ENCODE measurements around the gene TNMD.

DNA sequence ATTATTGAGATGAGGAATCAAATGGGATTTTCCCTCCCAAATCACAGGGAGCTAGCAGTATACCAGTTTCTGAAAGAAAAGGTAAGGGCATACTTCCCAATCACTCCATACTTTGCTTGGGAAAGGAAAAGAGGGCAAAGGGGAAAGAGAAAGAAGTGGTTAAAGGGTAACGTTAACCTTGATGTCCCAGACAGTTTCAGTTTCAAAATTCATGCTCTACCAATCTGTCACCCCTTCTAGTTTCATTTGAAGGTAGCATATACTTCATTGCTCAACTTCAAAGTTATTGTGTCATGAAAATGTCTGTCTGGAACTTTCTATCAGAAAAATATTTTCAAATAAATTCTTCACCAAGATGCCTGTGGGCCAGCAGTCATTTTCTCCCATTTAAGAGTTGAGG is 16.0 kb downstream of the TNMD start:
- TF ChIP-seq, protein P1, sequence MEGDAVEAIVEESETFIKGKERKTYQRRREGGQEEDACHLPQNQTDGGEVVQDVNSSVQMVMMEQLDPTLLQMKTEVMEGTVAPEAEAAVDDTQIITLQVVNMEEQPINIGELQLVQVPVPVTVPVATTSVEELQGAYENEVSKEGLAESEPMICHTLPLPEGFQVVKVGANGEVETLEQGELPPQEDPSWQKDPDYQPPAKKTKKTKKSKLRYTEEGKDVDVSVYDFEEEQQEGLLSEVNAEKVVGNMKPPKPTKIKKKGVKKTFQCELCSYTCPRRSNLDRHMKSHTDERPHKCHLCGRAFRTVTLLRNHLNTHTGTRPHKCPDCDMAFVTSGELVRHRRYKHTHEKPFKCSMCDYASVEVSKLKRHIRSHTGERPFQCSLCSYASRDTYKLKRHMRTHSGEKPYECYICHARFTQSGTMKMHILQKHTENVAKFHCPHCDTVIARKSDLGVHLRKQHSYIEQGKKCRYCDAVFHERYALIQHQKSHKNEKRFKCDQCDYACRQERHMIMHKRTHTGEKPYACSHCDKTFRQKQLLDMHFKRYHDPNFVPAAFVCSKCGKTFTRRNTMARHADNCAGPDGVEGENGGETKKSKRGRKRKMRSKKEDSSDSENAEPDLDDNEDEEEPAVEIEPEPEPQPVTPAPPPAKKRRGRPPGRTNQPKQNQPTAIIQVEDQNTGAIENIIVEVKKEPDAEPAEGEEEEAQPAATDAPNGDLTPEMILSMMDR (IDR thresholded peaks at IDR 0.05) = no peak
- TF ChIP-seq POLR2A (IDR thresholded peaks at IDR 0.05) = no peak

Data from vagina (tissue), 2 donors.